GM12878 (cell line): Measurements from ENCODE around the gene SRPK2. TPM values are rescaled to one million over a fixed set of nuclear protein-coding genes. Genes with fewer than 3 reads are reported as not detected.

ENCODE experiments used
- ATF3 ChIP-seq: IDR thresholded peaks from 2 replicates; pipeline ENCODE4 v1.6.1; 2011; ENCODE audit warnings: low read depth, mild to moderate bottlenecking, low read length, moderate library complexity, borderline replicate concordance; ENCODE audit errors: extremely low read depth
- E2F4 ChIP-seq: IDR thresholded peaks from 2 replicates; pipeline ENCODE4 v1.6.1; 2012; ENCODE audit warnings: low read depth, low read length, improper control_type of control experiment
- EZH2 ChIP-seq: IDR thresholded peaks from 2 replicates; pipeline ENCODE4 v1.6.1; 2012; ENCODE audit warnings: low read depth, mild to moderate bottlenecking, control low read depth, inconsistent platforms, low read length, borderline replicate concordance; ENCODE audit not compliant: control insufficient read depth
- KDM1A ChIP-seq: fragments of 200-600 bp; sonication (generic); IDR thresholded peaks from 2 replicates; pipeline ENCODE4 v1.6.1; 2016; ENCODE audit warnings: borderline replicate concordance
- MEF2B ChIP-seq: fragments of 450-650 bp; IDR thresholded peaks from 2 replicates; pipeline ENCODE4 v1.6.1; 2018; ENCODE audit warnings: mild to moderate bottlenecking, moderate library complexity; ENCODE audit not compliant: partially characterized antibody, poor library complexity, severe bottlenecking
- MTA2 ChIP-seq: fragments of 450-650 bp; IDR thresholded peaks from 2 replicates; pipeline ENCODE4 v1.6.1; 2016; ENCODE audit warnings: low read depth, mild to moderate bottlenecking, moderate library complexity
- PBX3 ChIP-seq: IDR thresholded peaks from 2 replicates; pipeline ENCODE4 v1.6.1; 2011; ENCODE audit warnings: mild to moderate bottlenecking, low read depth, low read length, moderate library complexity; ENCODE audit not compliant: insufficient replicate concordance
- RELB ChIP-seq: fragments of 450-650 bp; IDR thresholded peaks from 2 replicates; pipeline ENCODE4 v1.6.1; 2017; ENCODE audit warnings: low read depth, mild to moderate bottlenecking, moderate library complexity
- SKIL ChIP-seq: fragments of 450-650 bp; IDR thresholded peaks from 2 replicates; pipeline ENCODE4 v1.6.1; 2017; ENCODE audit warnings: mild to moderate bottlenecking, low read depth, inconsistent platforms; ENCODE audit not compliant: poor library complexity, severe bottlenecking
- SMARCA5 ChIP-seq: fragments of 450-650 bp; IDR thresholded peaks from 2 replicates; pipeline ENCODE4 v1.6.1; 2017; ENCODE audit warnings: mild to moderate bottlenecking
- TBL1XR1 ChIP-seq: IDR thresholded peaks from 2 replicates; pipeline ENCODE4 v1.6.1; 2012; ENCODE audit warnings: low read depth, low read length, improper control_type of control experiment
- ZBTB40 ChIP-seq: fragments of 450-650 bp; IDR thresholded peaks from 2 replicates; pipeline ENCODE4 v1.6.1; 2016; ENCODE audit warnings: mild to moderate bottlenecking, moderate library complexity, borderline replicate concordance
- ZNF687 ChIP-seq: fragments of 450-650 bp; IDR thresholded peaks from 2 replicates; pipeline ENCODE4 v1.6.1; 2017; ENCODE audit warnings: mild to moderate bottlenecking, moderate library complexity
- polyA plus RNA-seq, 11 experiments: library from polyadenylated mRNA; depleted of rRNA in 4 of 11; unstranded in 6 of 11; stranded (reverse) in 5 of 11; fragments of >200 nt; fragmentation: Nextera tagmentation in 4 of 11; fragmentation: Illumina TruSeq in 1 of 11; extraction: Ambion mirVana in 4 of 11; extraction: Trizol in 1 of 11; gene quantifications; 1 replicate in 1 of 11; 2 replicates in 10 of 11; pipeline versions ENCODE4 v1.2.1 to v1.2.3, GENCODE V29; 2011 to 2016; ENCODE audit warnings: inconsistent platforms in 2 of 11, missing spikeins in 2 of 11, low read depth in 1 of 11
- total RNA-seq, 4 experiments: library from RNA; depleted of rRNA in 3 of 4; stranded (reverse); fragments of >200 nt in 3 of 4; fragmentation: Illumina TruSeq in 1 of 4; extraction: Trizol in 1 of 4; gene quantifications; 2 replicates each; pipeline versions ENCODE4 v1.2.1 to v1.2.3, GENCODE V29; 2013 to 2021

Gene SRPK2
- total and polyA plus RNA-seq, 10 of the 15 experiments (the other 5 are each of a cell fraction or from before 2014, with no cell fraction given): 13.2 to 32.8 (median 24.5) TPM

GRCh38 chr7:105352018-105352612 is 36.6 kb downstream of the SRPK2 start (continued):
- TF ChIP-seq ZNF687 (peak; percentile 72), MEF2B (peak; percentile 53), TBL1XR1 (no peak), E2F4 (no peak), SMARCA5 (no peak), EZH2 (no peak), ZBTB40 (no peak), ATF3 (no peak), RELB (peak; percentile 82; the same call in 1 of the 2 replicates), MTA2 (peak; percentile 91), PBX3 (peak; percentile 29), KDM1A (no peak), SKIL (peak; percentile 21)
